HepG2 (cell line): Measurements from ENCODE around the gene MSL3B.

Experiments used
- DZIP1 ChIP-seq: sonication (generic); formaldehyde crosslinking; IDR thresholded peaks from 2 replicates; pipeline ENCODE4 v1.5.0; 2020; ENCODE audit warnings: mild to moderate bottlenecking, missing genetic modification reagents
- SP1 ChIP-seq, 2 experiments: fragments of 450-650 bp in 1 of 2; sonication (generic) in 1 of 2; formaldehyde crosslinking in 1 of 2; IDR thresholded peaks; 2 replicates each; pipeline versions ENCODE4 v1.4.0 to v1.6.1; 2016 to 2020; ENCODE audit warnings: missing genetic modification reagents in 1 of 2
- ZBTB43 ChIP-seq: sonication (generic); formaldehyde crosslinking; conservative IDR thresholded peaks from 2 replicates; pipeline ENCODE4 v1.4.0; 2020; ENCODE audit warnings: missing genetic modification reagents

GRCh38 chr2:233866479-233866878 is 1.7 kb downstream of the MSL3B start:
- TF ChIP-seq ZBTB43: no peak
- no peak for TF ChIP-seq DZIP1 (CRISPR knock-in tag)
- TF ChIP-seq SP1 (IDR thresholded peaks at IDR 0.05): no peak
- no peak for TF ChIP-seq SP1 (CRISPR knock-in tag; IDR thresholded peaks at IDR 0.05)
